Prostate gland (tissue), 2 donors: ENCODE measurements around the gene NT5DC1. TPM values are rescaled to one million over a fixed set of nuclear protein-coding genes. Genes with fewer than 3 reads are reported as not detected.

ENCODE experiments used
- DNase-seq: peaks from one replicate; pipeline ENCODE4 v3.0.0-alpha.2; 2019; ENCODE audit warnings: low spot score
- H3K27ac ChIP-seq, 2 donors: fragments of 200-600 bp; sonication (generic); 2 replicates each; pipeline ENCODE4 v1.5.1; 2017 to 2019
- H3K27me3 ChIP-seq: fragments of 200-600 bp; sonication (generic); replicated peaks from 2 replicates; pipeline ENCODE4 v1.5.1; 2019; ENCODE audit not compliant: insufficient read depth
- H3K36me3 ChIP-seq, 2 donors: fragments of 200-600 bp; sonication (generic); 1 replicate in 1 of 2; 2 replicates in 1 of 2; pipeline versions ENCODE4 v1.5.1 to v1.8.1; 2017 to 2019
- H3K4me1 ChIP-seq: fragments of 200-600 bp; sonication (generic); replicated peaks from 2 replicates; pipeline ENCODE4 v1.5.1; 2019
- H3K4me3 ChIP-seq, 2 donors: fragments of 200-600 bp; sonication (generic); 2 replicates each; pipeline ENCODE4 v1.5.1; 2017 to 2019
- H3K9me3 ChIP-seq: fragments of 200-600 bp; sonication (generic); 2 replicates; pipeline ENCODE4 v1.5.1; 2017
- CTCF ChIP-seq, 4 experiments: fragments of 200-600 bp in 2 of 4; fragments of 450-650 bp in 2 of 4; sonication (generic) in 2 of 4; IDR thresholded peaks; 1 replicate in 3 of 4; 2 replicates in 1 of 4; pipeline ENCODE4 v1.5.1; 2016 to 2019; ENCODE audit warnings: antibody characterized with exemption in 4 of 4, mild to moderate bottlenecking in 2 of 4, moderate library complexity in 2 of 4
- POLR2A ChIP-seq: fragments of 450-650 bp; IDR thresholded peaks from one replicate; pipeline ENCODE4 v1.6.1; 2016; ENCODE audit warnings: antibody characterized with exemption, mild to moderate bottlenecking
- POLR2AphosphoS5 ChIP-seq: sonication (generic); formaldehyde crosslinking; IDR thresholded peaks from one replicate; pipeline ENCODE4 v1.6.1; 2017; ENCODE audit warnings: antibody characterized with exemption
- WGBS: methylation state at CpG from one replicate; pipeline ENCODE4 v1.1.5; 2018; 5-methylcytosine and 5-hydroxymethylcytosine counted together
- intact Hi-C: fragments of 100-400 bp; cut with DNase I; formaldehyde crosslinking; loops from one replicate; pipeline ENCODE4 v1.14.2; 2022
- total RNA-seq, 2 donors: library from RNA; depleted of rRNA; stranded (reverse); fragments of >200 nt; gene quantifications; one replicate each; pipeline ENCODE4 v1.1.0, GENCODE V29; 2016

Gene NT5DC1
- total RNA-seq, 2 donors from 2014 or later, result 12.3 to 26.1 TPM

GRCh38 chr6:116210316-116210715, 109.7 kb downstream of the NT5DC1 start:
- Histone ChIP-seq H3K36me3 (no peaks in the 10 kb centered on the region), H3K27ac (no peak overlapping the region), H3K9me3 (no peaks in the 10 kb centered on the region), H3K4me1 (peaks cover 4% of the 10 kb centered on the region), H3K4me3 (no peak overlapping the region), H3K27me3 (no peaks in the 10 kb centered on the region)
- no peak for TF ChIP-seq CTCF (IDR thresholded peaks at IDR 0.05)
- TF ChIP-seq POLR2AphosphoS5, result no peak
- TF ChIP-seq POLR2A, result no peak
- no peak for DNase-seq
- 92% methylated on average over 5 of the region's 5 CpGs for WGBS
- intact Hi-C loops, result no loop called here

GRCh38 chr6:116210750-116211425, 110.2 kb downstream of the NT5DC1 start:
- Histone ChIP-seq H3K4me1 (peaks cover 4% of the 10 kb centered on the region), H3K27me3 (no peaks in the 10 kb centered on the region), H3K4me3 (no peak overlapping the region), H3K36me3 (no peaks in the 10 kb centered on the region), H3K27ac (no peak overlapping the region), H3K9me3 (no peaks in the 10 kb centered on the region)
- DNase-seq, result peak; percentile 35
- TF ChIP-seq CTCF (IDR thresholded peaks at IDR 0.05) (no peak), POLR2A (no peak), POLR2AphosphoS5 (no peak)
- 49% methylated on average over 3 of the region's 3 CpGs for WGBS
- intact Hi-C loops, result no loop called here

GRCh38 chr6:116214681-116215080, 114.0 kb downstream of the NT5DC1 start:
- no peak for TF ChIP-seq POLR2AphosphoS5
- no peak for TF ChIP-seq CTCF (IDR thresholded peaks at IDR 0.05)
- TF ChIP-seq POLR2A, result no peak
- 68% methylated on average over 1 of the region's 1 CpG for WGBS

GRCh38 chr6:116215414-116215813, 114.8 kb downstream of the NT5DC1 start:
- WGBS, result 93% methylated on average over 5 of the region's 5 CpGs
- H3K9me3 ChIP-seq, result no peaks in the 10 kb centered on the region
- H3K36me3 ChIP-seq, result no peaks in the 10 kb centered on the region
- no peak for DNase-seq
- no peaks in the 10 kb centered on the region for H3K27me3 ChIP-seq
- intact Hi-C loops, result no loop called here
- no peak for TF ChIP-seq CTCF (IDR thresholded peaks at IDR 0.05)
- TF ChIP-seq POLR2AphosphoS5, result no peak
- no peak for TF ChIP-seq POLR2A
- H3K4me3 ChIP-seq, result no peak overlapping the region
- H3K4me1 ChIP-seq, result peaks cover 4% of the 10 kb centered on the region
- H3K27ac ChIP-seq, result no peak overlapping the region

More at GRCh38 chr6:116214681-116215080, 114.0 kb downstream of the NT5DC1 start:
- Histone ChIP-seq H3K9me3 (no peaks in the 10 kb centered on the region), H3K4me1 (peaks cover 4% of the 10 kb centered on the region), H3K27me3 (no peaks in the 10 kb centered on the region), H3K27ac (no peak overlapping the region), H3K36me3 (no peaks in the 10 kb centered on the region), H3K4me3 (no peak overlapping the region)
- no peak for DNase-seq
- intact Hi-C loops, result no loop called here

GRCh38 chr6:116217069-116217468, 116.4 kb downstream of the NT5DC1 start:
- H3K4me1 ChIP-seq, result no peaks in the 10 kb centered on the region
- H3K36me3 ChIP-seq, result no peaks in the 10 kb centered on the region
- no peaks in the 10 kb centered on the region for H3K27me3 ChIP-seq
- no peak for DNase-seq
- H3K4me3 ChIP-seq, result no peak overlapping the region
- WGBS, result 11% methylated on average over 1 of the region's 1 CpG
- TF ChIP-seq CTCF (IDR thresholded peaks at IDR 0.05) (peak in 3 of 4 experiments; percentile 33 to 57 (median 53)), POLR2AphosphoS5 (no peak)
- H3K9me3 ChIP-seq, result no peaks in the 10 kb centered on the region
- no peak overlapping the region for H3K27ac ChIP-seq
- intact Hi-C loops, result no loop called here
